CD4-positive, CD25-positive, alpha-beta regulatory T cell (primary cell): ENCODE results near the gene FBXO9. TPM values are rescaled to one million over a fixed set of nuclear protein-coding genes. Genes with fewer than 3 reads are reported as not detected.
"Not testable (repeated sequence)": the region's sequence is repeated elsewhere in the genome, so short reads cannot be mapped to it uniquely, and the experiment has no call there.

Source experiments
- ATAC-seq, 2 donors: fragments of 150-1000 bp; cut with Tn5 transposase; one replicate each; pipeline ENCODE4 v1.10.0; 2021; ENCODE audit warnings: low read depth in 2 of 2, moderate number of reproducible peaks in 2 of 2, moderate library complexity in 1 of 2
- DNase-seq, 3 donors: peaks; one replicate each; pipeline versions ENCODE4 v3.0.0 to v3.0.0-alpha.2; 2012 to 2022; ENCODE audit warnings: mixed read lengths in 1 of 3
- H3K27ac ChIP-seq: one replicate; pipeline ENCODE4 v1.7.0; 2013; ENCODE audit warnings: mild to moderate bottlenecking, low read length; ENCODE audit not compliant: insufficient read depth, poor library complexity, severe bottlenecking
- H3K27me3 ChIP-seq: one replicate; pipeline ENCODE4 v1.7.0; 2013; ENCODE audit warnings: low read length; ENCODE audit not compliant: control insufficient read depth, insufficient read depth
- H3K36me3 ChIP-seq: one replicate; pipeline ENCODE4 v1.7.0; 2013; ENCODE audit warnings: mild to moderate bottlenecking, low read length, moderate library complexity; ENCODE audit not compliant: control insufficient read depth, insufficient read depth
- H3K4me1 ChIP-seq: 2 replicates; pipeline ENCODE4 v1.7.0; 2013; ENCODE audit warnings: mild to moderate bottlenecking, low read length; ENCODE audit not compliant: insufficient read depth, control insufficient read depth, poor library complexity, severe bottlenecking
- H3K4me3 ChIP-seq: one replicate; pipeline ENCODE4 v1.7.0; 2013; ENCODE audit warnings: low read depth, mild to moderate bottlenecking, low read length, moderate library complexity
- H3K9me3 ChIP-seq, 2 experiments: 1 replicate in 1 of 2; 2 replicates in 1 of 2; pipeline ENCODE4 v1.7.0; 2013; ENCODE audit warnings: low read length in 2 of 2, mild to moderate bottlenecking in 1 of 2, moderate library complexity in 1 of 2; ENCODE audit not compliant: control insufficient read depth in 2 of 2
- H3K27ac Mint-ChIP-seq, 3 donors: one replicate each; pipeline ENCODE4 v1.8.0; 2020 to 2022; ENCODE audit warnings: mild to moderate bottlenecking in 3 of 3, mixed read lengths in 3 of 3, moderate library complexity in 2 of 3
- H3K27me3 Mint-ChIP-seq: one replicate; pipeline ENCODE4 v1.8.0; 2022; ENCODE audit warnings: mild to moderate bottlenecking, mixed read lengths
- H3K36me3 Mint-ChIP-seq: one replicate; pipeline ENCODE4 v1.8.0; 2020; ENCODE audit warnings: mixed read lengths
- H3K4me1 Mint-ChIP-seq, 4 donors: one replicate each; pipeline ENCODE4 v1.8.0; 2020 to 2022; ENCODE audit warnings: mixed read lengths in 4 of 4, mild to moderate bottlenecking in 1 of 4
- H3K4me3 Mint-ChIP-seq, 4 donors: one replicate each; pipeline ENCODE4 v1.8.0; 2020 to 2022; ENCODE audit warnings: mild to moderate bottlenecking in 4 of 4, mixed read lengths in 4 of 4, moderate library complexity in 3 of 4
- H3K9me3 Mint-ChIP-seq, 7 donors: one replicate each; pipeline ENCODE4 v1.8.0; 2020 to 2022; ENCODE audit warnings: mixed read lengths in 7 of 7, mild to moderate bottlenecking in 3 of 7, moderate library complexity in 2 of 7
- polyA plus RNA-seq, 4 donors: library from polyadenylated mRNA; unstranded; fragments of 300-500 nt; fragmentation: Illumina TruSeq; gene quantifications; one replicate each; pipeline ENCODE4 v1.2.3, GENCODE V29; 2021
- total RNA-seq: library from RNA; stranded (reverse); gene quantifications from one replicate; pipeline ENCODE4 v1.2.3, GENCODE V29; 2022

The FBXO9 gene
- total and polyA plus RNA-seq, 5 donors from 2014 or later = 44.1 to 78.3 (median 44.3) TPM

GRCh38 chr6:53048431-53049195 is 16.6 kb upstream of the FBXO9 start:
- no peak overlapping the region for H3K27ac ChIP-seq
- H3K27me3 Mint-ChIP-seq = no peaks in the 10 kb centered on the region
- peaks cover 8% of the 10 kb centered on the region for H3K36me3 ChIP-seq
- H3K4me3 Mint-ChIP-seq = peak overlapping the region; percentile 24 to 89 (median 74)
- H3K4me1 Mint-ChIP-seq = peaks cover 12 to 37% (median 31%) of the 10 kb centered on the region in 4 donors
- H3K4me3 ChIP-seq = peak overlapping the region; percentile 80
- peak in 2 of 3 donors; percentile 68 to 84 for DNase-seq
- no peaks in the 10 kb centered on the region for H3K27me3 ChIP-seq
- peaks cover 0 to 2% (median 0%) of the 10 kb centered on the region in 7 donors for H3K9me3 Mint-ChIP-seq
- peaks cover 9% of the 10 kb centered on the region for H3K4me1 ChIP-seq
- H3K27ac Mint-ChIP-seq = peak overlapping the region; percentile 37 to 92 (median 67)
- H3K36me3 Mint-ChIP-seq = peaks cover 14% of the 10 kb centered on the region
- ATAC-seq = peak; percentile 97
- H3K9me3 ChIP-seq = no peaks in the 10 kb centered on the region

DNA sequence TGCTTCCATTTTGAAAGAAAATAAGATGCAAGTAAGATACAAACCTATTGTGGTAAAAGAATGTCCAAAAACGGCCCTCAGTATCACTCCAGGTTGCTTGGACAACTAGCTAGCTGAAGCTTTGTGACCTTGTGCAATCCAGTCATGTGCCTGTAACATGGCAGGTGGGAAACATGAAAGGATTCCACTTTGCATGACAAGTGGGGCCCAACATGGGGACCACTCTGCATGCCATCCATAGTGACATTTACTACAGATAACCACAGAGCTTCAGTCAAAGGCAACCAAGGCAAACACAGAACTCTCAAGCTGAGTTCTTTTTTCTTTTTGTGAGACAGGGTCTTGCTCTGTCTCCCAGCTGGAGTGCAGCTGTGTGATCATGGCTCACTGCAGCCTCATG is 15.8 kb upstream of the FBXO9 start:
- DNase-seq (no peak), ATAC-seq (no peak)
- H3K36me3 Mint-ChIP-seq = peaks cover 21% of the 10 kb centered on the region
- peaks cover 9% of the 10 kb centered on the region for H3K4me1 ChIP-seq
- peaks cover 0 to 2% (median 0%) of the 10 kb centered on the region in 7 donors for H3K9me3 Mint-ChIP-seq
- H3K27ac ChIP-seq = no peak overlapping the region
- no peaks in the 10 kb centered on the region for H3K9me3 ChIP-seq
- H3K27me3 ChIP-seq = no peaks in the 10 kb centered on the region
- peaks cover 12 to 37% (median 30%) of the 10 kb centered on the region in 4 donors for H3K4me1 Mint-ChIP-seq
- H3K4me3 ChIP-seq = no peak overlapping the region
- H3K27ac Mint-ChIP-seq = peak overlapping the region in 2 of 3 donors; percentile 8 to 67
- no peaks in the 10 kb centered on the region for H3K27me3 Mint-ChIP-seq
- peak overlapping the region in 1 of 4 donors; percentile 43 for H3K4me3 Mint-ChIP-seq
- H3K36me3 ChIP-seq = peaks cover 12% of the 10 kb centered on the region

DNA sequence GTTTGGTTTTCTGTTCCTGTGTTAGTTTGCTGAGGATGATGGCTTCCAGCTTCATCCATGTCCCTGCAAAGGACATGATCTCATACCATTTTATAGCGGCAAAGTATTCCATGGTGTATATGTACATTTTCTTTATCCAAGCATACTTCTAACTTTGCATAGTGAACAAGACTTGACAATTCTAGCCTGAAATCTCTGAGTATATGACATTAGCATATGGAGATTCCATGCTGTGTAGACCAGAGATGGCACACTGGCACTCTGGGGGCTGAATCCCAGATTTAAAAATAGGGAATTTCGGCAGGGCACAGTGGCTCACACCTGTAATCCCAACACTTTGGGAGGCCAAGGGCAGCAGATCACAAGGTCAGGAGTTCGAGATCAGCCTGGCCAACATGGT is 13.1 kb upstream of the FBXO9 start:
- H3K4me3 Mint-ChIP-seq, H3K4me3 ChIP-seq: not testable (repeated sequence)

GRCh38 chr6:53054532-53054931 is 10.7 kb upstream of the FBXO9 start:
- no peak overlapping the region for H3K4me3 Mint-ChIP-seq
- H3K27ac Mint-ChIP-seq = peak overlapping the region in 1 of 3 donors; percentile 5
- peaks cover 24% of the 10 kb centered on the region for H3K36me3 Mint-ChIP-seq
- H3K4me1 ChIP-seq = peaks cover 3% of the 10 kb centered on the region
- no peaks in the 10 kb centered on the region for H3K27me3 ChIP-seq
- ATAC-seq (no peak), DNase-seq (no peak)
- H3K9me3 ChIP-seq = no peaks in the 10 kb centered on the region
- H3K4me3 ChIP-seq = no peak overlapping the region
- no peaks in the 10 kb centered on the region for H3K27me3 Mint-ChIP-seq
- no peak overlapping the region for H3K27ac ChIP-seq
- H3K36me3 ChIP-seq = peaks cover 12% of the 10 kb centered on the region
- peaks cover 0 to 2% (median 0%) of the 10 kb centered on the region in 7 donors for H3K9me3 Mint-ChIP-seq
- H3K4me1 Mint-ChIP-seq = peaks cover 18 to 46% (median 36%) of the 10 kb centered on the region in 4 donors

More for the DNA sequence above, 13.1 kb upstream of the FBXO9 start:
- not testable (repeated sequence) for H3K27me3 Mint-ChIP-seq, H3K27ac ChIP-seq, DNase-seq, H3K9me3 ChIP-seq, H3K27me3 ChIP-seq, H3K9me3 Mint-ChIP-seq, H3K4me1 ChIP-seq, ATAC-seq
- Mint-ChIP-seq H3K4me1 (peaks cover 22 to 45% (median 34%) of the 10 kb centered on the region in 4 donors), H3K36me3 (peaks cover 24% of the 10 kb centered on the region), H3K27ac (peak overlapping the region in 1 of 3 donors; percentile 46)
- peaks cover 12% of the 10 kb centered on the region for H3K36me3 ChIP-seq

GRCh38 chr6:53055873-53056272 is 9.3 kb upstream of the FBXO9 start:
- Mint-ChIP-seq H3K4me3 (peak overlapping the region in 1 of 4 donors; percentile 5), H3K9me3 (peaks cover 0 to 2% (median 0%) of the 10 kb centered on the region in 7 donors), H3K36me3 (peaks cover 24% of the 10 kb centered on the region), H3K4me1 (peaks cover 24 to 58% (median 49%) of the 10 kb centered on the region in 4 donors), H3K27ac (no peak overlapping the region), H3K27me3 (no peaks in the 10 kb centered on the region)
- no peaks in the 10 kb centered on the region for H3K27me3 ChIP-seq
- ATAC-seq (no peak), DNase-seq (no peak)
- H3K27ac ChIP-seq = no peak overlapping the region
- H3K4me3 ChIP-seq = no peak overlapping the region
- no peaks in the 10 kb centered on the region for H3K9me3 ChIP-seq
- H3K36me3 ChIP-seq = peaks cover 12% of the 10 kb centered on the region
- H3K4me1 ChIP-seq = peaks cover 16% of the 10 kb centered on the region

GRCh38 chr6:53056273-53056672 is 8.9 kb upstream of the FBXO9 start:
- Histone ChIP-seq H3K27me3 (no peaks in the 10 kb centered on the region), H3K27ac (no peak overlapping the region), H3K36me3 (peaks cover 11% of the 10 kb centered on the region), H3K9me3 (no peaks in the 10 kb centered on the region), H3K4me1 (peaks cover 19% of the 10 kb centered on the region), H3K4me3 (no peak overlapping the region)
- H3K27me3 Mint-ChIP-seq = no peaks in the 10 kb centered on the region
- no peak for DNase-seq
- ATAC-seq = no peak
- H3K4me3 Mint-ChIP-seq = peak overlapping the region in 1 of 4 donors; percentile 5
- peaks cover 24% of the 10 kb centered on the region for H3K36me3 Mint-ChIP-seq
- no peak overlapping the region for H3K27ac Mint-ChIP-seq
- H3K4me1 Mint-ChIP-seq = peaks cover 25 to 62% (median 51%) of the 10 kb centered on the region in 4 donors
- peaks cover 0 to 2% (median 0%) of the 10 kb centered on the region in 7 donors for H3K9me3 Mint-ChIP-seq

DNA sequence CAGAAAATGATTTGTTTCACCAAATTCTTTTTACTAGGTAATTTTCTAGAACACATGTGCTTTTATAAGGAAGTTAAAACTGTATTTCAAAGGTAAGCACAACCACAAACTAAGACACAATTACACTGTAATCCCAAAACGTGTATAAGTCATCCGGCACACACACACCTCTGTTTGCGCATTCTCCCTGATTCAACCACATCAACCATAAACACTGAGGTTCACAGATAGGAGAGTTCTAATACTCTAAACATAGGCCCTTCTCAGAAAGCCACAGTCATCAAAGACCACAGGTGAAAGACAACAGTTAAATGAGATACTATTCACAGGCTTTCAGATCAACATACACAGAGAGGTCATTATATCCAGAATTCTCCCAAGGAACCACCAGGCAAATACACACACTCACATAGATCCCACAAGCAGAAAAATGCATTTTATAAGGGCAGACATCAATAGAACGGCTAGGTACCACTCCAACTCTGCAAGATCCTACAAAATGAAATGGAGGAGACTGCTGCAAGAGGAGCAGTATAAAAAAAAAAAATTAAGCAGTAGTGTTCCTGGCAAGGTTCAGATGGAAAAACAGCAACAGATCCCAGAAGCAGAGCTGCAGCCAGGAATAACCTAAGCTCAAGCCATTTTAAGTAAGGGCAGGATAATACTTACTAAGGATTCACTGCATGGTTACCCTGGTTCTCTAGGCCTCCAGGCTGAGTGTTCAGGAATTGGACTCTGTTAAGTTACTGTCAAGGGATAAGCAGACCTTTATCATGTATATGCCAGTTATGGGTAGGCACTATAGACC is 6.6 kb upstream of the FBXO9 start:
- H3K9me3 ChIP-seq = no peaks in the 10 kb centered on the region
- peaks cover 5% of the 10 kb centered on the region for H3K36me3 ChIP-seq
- no peaks in the 10 kb centered on the region for H3K27me3 ChIP-seq
- DNase-seq = no peak
- no peak overlapping the region for H3K27ac ChIP-seq
- no peak for ATAC-seq
- Mint-ChIP-seq H3K4me1 (peaks cover 25 to 75% (median 46%) of the 10 kb centered on the region in 4 donors), H3K27me3 (no peaks in the 10 kb centered on the region), H3K36me3 (peaks cover 10% of the 10 kb centered on the region), H3K4me3 (peak overlapping the region; percentile 71 to 97 (median 94)), H3K27ac (no peak overlapping the region), H3K9me3 (no peaks in the 10 kb centered on the region)
- H3K4me3 ChIP-seq = peak overlapping the region; percentile 43
- H3K4me1 ChIP-seq = peaks cover 28% of the 10 kb centered on the region
